ENCODE data around the gene STX5.

STX5 gene

GRCh38 chr11:62823677-62824076, 8.2 kb downstream of the STX5 start:
- Histone ChIP-seq H3K27ac (ENCODE audit: low read length) (no peak overlapping the region), H3K4me3 (ENCODE audit: low read depth in 1 of 2, low read length in 2 of 2) (no peak overlapping the region), H3K4me1 (ENCODE audit: insufficient read depth, low read length) (no peaks in the 10 kb centered on the region), H3K9me3 (ENCODE audit: insufficient read depth, low read length, severe bottlenecking) (no peaks in the 10 kb centered on the region), H3K36me3 (ENCODE audit: insufficient read depth, low read length) (peaks cover 75% of the 10 kb centered on the region), H3K9ac (ENCODE audit: low read depth, low read length) (no peak overlapping the region), H2AFZ (ENCODE audit: low read depth, low read length) (no peak overlapping the region), H3K4me2 (ENCODE audit: insufficient read depth, low read length) (no peak overlapping the region), H4K20me1 (ENCODE audit: insufficient read depth, low read length) (0 out of 2 replicates have a peak, but pooled peaks cover 3% of the 10 kb centered on the region), H3K79me2 (ENCODE audit: insufficient read depth, low read length) (peaks cover 17% of the 10 kb centered on the region), H3K27me3 (ENCODE audit: insufficient read depth, low read length, poor library complexity) (no peaks in the 10 kb centered on the region)
- DNase-seq (no peak), ATAC-seq (ENCODE audit: insufficient read depth, low read depth) (no peak)
- TF ChIP-seq CTCF (IDR thresholded peaks at IDR 0.05; ENCODE audit: borderline replicate concordance, extremely low read depth, low read length, poor library complexity, severe bottlenecking) (no peak), EZH2 (IDR thresholded peaks at IDR 0.05; ENCODE audit: borderline replicate concordance, low read depth, low read length, severe bottlenecking) (no peak)

- no peak for ATAC-seq (ENCODE audit: insufficient read depth, low read depth)
- Histone ChIP-seq H2AFZ (ENCODE audit: low read depth, low read length) (no peak overlapping the region), H4K20me1 (ENCODE audit: insufficient read depth, low read length) (no peaks in the 10 kb centered on the region), H3K27me3 (ENCODE audit: insufficient read depth, low read length, poor library complexity) (no peaks in the 10 kb centered on the region), H3K9me3 (ENCODE audit: insufficient read depth, low read length, severe bottlenecking) (no peaks in the 10 kb centered on the region), H3K36me3 (ENCODE audit: insufficient read depth, low read length) (peaks cover 43% of the 10 kb centered on the region), H3K27ac (ENCODE audit: low read length) (no peak overlapping the region), H3K4me3 (ENCODE audit: low read depth in 1 of 2, low read length in 2 of 2) (no peak overlapping the region), H3K79me2 (ENCODE audit: insufficient read depth, low read length) (no peaks in the 10 kb centered on the region), H3K4me1 (ENCODE audit: insufficient read depth, low read length) (no peaks in the 10 kb centered on the region), H3K9ac (ENCODE audit: low read depth, low read length) (no peak overlapping the region), H3K4me2 (ENCODE audit: insufficient read depth, low read length) (no peak overlapping the region)
- DNase-seq, result no peak
- TF ChIP-seq CTCF (IDR thresholded peaks at IDR 0.05; ENCODE audit: borderline replicate concordance, extremely low read depth, low read length, poor library complexity, severe bottlenecking) (no peak), EZH2 (IDR thresholded peaks at IDR 0.05; ENCODE audit: borderline replicate concordance, low read depth, low read length, severe bottlenecking) (no peak)
Measured at GRCh38 chr11:62817129-62817528, 14.7 kb downstream of the STX5 start.

GRCh38 chr11:62816557-62816956, 15.3 kb downstream of the STX5 start:
- no peaks in the 10 kb centered on the region for H4K20me1 ChIP-seq (ENCODE audit: insufficient read depth, low read length)
- no peak overlapping the region for H3K4me3 ChIP-seq (ENCODE audit: low read depth in 1 of 2, low read length in 2 of 2)
- peaks cover 41% of the 10 kb centered on the region for H3K36me3 ChIP-seq (ENCODE audit: insufficient read depth, low read length)
- ATAC-seq (ENCODE audit: insufficient read depth, low read depth) (no peak), DNase-seq (no peak)
- no peaks in the 10 kb centered on the region for H3K4me1 ChIP-seq (ENCODE audit: insufficient read depth, low read length)
- no peaks in the 10 kb centered on the region for H3K79me2 ChIP-seq (ENCODE audit: insufficient read depth, low read length)
- TF ChIP-seq EZH2 (IDR thresholded peaks at IDR 0.05; ENCODE audit: borderline replicate concordance, low read depth, low read length, severe bottlenecking), result no peak
- H3K27me3 ChIP-seq (ENCODE audit: insufficient read depth, low read length, poor library complexity), result no peaks in the 10 kb centered on the region
- no peaks in the 10 kb centered on the region for H3K9me3 ChIP-seq (ENCODE audit: insufficient read depth, low read length, severe bottlenecking)
- H3K9ac ChIP-seq (ENCODE audit: low read depth, low read length), result no peak overlapping the region
- H3K4me2 ChIP-seq (ENCODE audit: insufficient read depth, low read length), result no peak overlapping the region
- H3K27ac ChIP-seq (ENCODE audit: low read length), result no peak overlapping the region
- H2AFZ ChIP-seq (ENCODE audit: low read depth, low read length), result no peak overlapping the region

- DNase-seq (no peak), ATAC-seq (ENCODE audit: insufficient read depth, low read depth) (no peak)
- Histone ChIP-seq H3K9me3 (ENCODE audit: insufficient read depth, low read length, severe bottlenecking) (no peaks in the 10 kb centered on the region), H3K79me2 (ENCODE audit: insufficient read depth, low read length) (no peaks in the 10 kb centered on the region), H4K20me1 (ENCODE audit: insufficient read depth, low read length) (no peaks in the 10 kb centered on the region), H3K36me3 (ENCODE audit: insufficient read depth, low read length) (peaks cover 16% of the 10 kb centered on the region; the same call in 1 of the 2 replicates), H2AFZ (ENCODE audit: low read depth, low read length) (no peak overlapping the region), H3K4me2 (ENCODE audit: insufficient read depth, low read length) (no peak overlapping the region), H3K27me3 (ENCODE audit: insufficient read depth, low read length, poor library complexity) (no peaks in the 10 kb centered on the region), H3K27ac (ENCODE audit: low read length) (no peak overlapping the region), H3K4me1 (ENCODE audit: insufficient read depth, low read length) (peaks cover 2% of the 10 kb centered on the region), H3K9ac (ENCODE audit: low read depth, low read length) (no peak overlapping the region), H3K4me3 (ENCODE audit: low read depth in 1 of 2, low read length in 2 of 2) (no peak overlapping the region)
- no peak for TF ChIP-seq EZH2 (IDR thresholded peaks at IDR 0.05; ENCODE audit: borderline replicate concordance, low read depth, low read length, severe bottlenecking)
- TF ChIP-seq CTCF (IDR thresholded peaks at IDR 0.05; ENCODE audit: borderline replicate concordance, extremely low read depth, low read length, poor library complexity, severe bottlenecking), result no peak
Measured at GRCh38 chr11:62811659-62812058, 20.2 kb downstream of the STX5 start.
